K562 (cell line): Measurements from ENCODE around the gene MAP10. TPM values are rescaled to one million over a fixed set of nuclear protein-coding genes. Genes with fewer than 3 reads are reported as not detected.

Source experiments
- ATAC-seq: fragments of 200-7000 bp; cut with Tn5 transposase; 3 replicates; pipeline ENCODE4 v1.9.1; 2020; ENCODE audit warnings: moderate library complexity
- BruUV-seq: library from RNA; stranded (reverse); fragments of 400-500 nt; replicated peaks from 2 replicates; lab custom pipeline; 2021; lab: Mats Ljungman, UMichigan
- CTCF ChIA-PET: fragments of 300-600 bp; formaldehyde crosslinking; extraction: SDS; loops from one replicate; lab custom pipeline; 2021; ENCODE audit warnings: low intra/inter-chr PET ratio; lab: Yijun Ruan, JAX
- POLR2A ChIA-PET: fragments of 300-600, 350-650 bp; sonication (Branson Sonifier 250); formaldehyde crosslinking; extraction: SDS; loops from one replicate; lab custom pipeline; 2021; ENCODE audit warnings: antibody characterized with exemption, inconsistent platforms; lab: Yijun Ruan, JAX
- DNase-seq, 4 experiments: peaks; one replicate each; pipeline versions ENCODE4 v3.0.0 to v3.0.0-alpha.2; 2011 to 2018; ENCODE audit warnings: low spot score in 3 of 4, mixed read lengths in 3 of 4; ENCODE audit errors: extremely low read depth in 1 of 4
- FAIRE-seq: peaks from 2 replicates; lab custom pipeline; 2011; peaks lifted over from hg19 to GRCh38; lab: Jason Lieb, UNC
- H2AFZ ChIP-seq: 2 replicates; pipeline ENCODE4 v1.6.0; 2011; ENCODE audit warnings: low read depth, low read length, control low read depth, inconsistent platforms
- H3K27ac ChIP-seq: fragments of 200-600 bp; 3 replicates; pipeline ENCODE4 v1.8.0; 2011; ENCODE audit warnings: low read depth, mild to moderate bottlenecking, control low read depth, inconsistent platforms, low read length, moderate library complexity, mixed read lengths; ENCODE audit errors: extremely low read depth
- H3K27me3 ChIP-seq, 2 experiments: fragments of 300-600 bp in 1 of 2; 2 replicates in 1 of 2; 3 replicates in 1 of 2; pipeline versions ENCODE4 v1.6.0 to v1.8.0; 2011; ENCODE audit warnings: inconsistent platforms in 2 of 2, low read length in 2 of 2, mild to moderate bottlenecking in 1 of 2, mixed read lengths in 1 of 2, moderate library complexity in 1 of 2; ENCODE audit not compliant: control insufficient read depth in 2 of 2, insufficient read depth in 2 of 2
- H3K36me3 ChIP-seq: fragments of 300-600 bp; 3 replicates; pipeline ENCODE4 v1.8.0; 2011; ENCODE audit warnings: mild to moderate bottlenecking, low read length, inconsistent platforms; ENCODE audit not compliant: control insufficient read depth, insufficient read depth
- H3K4me1 ChIP-seq, 2 experiments: fragments of 200-600 bp in 1 of 2; replicated peaks in 1 of 2; 2 replicates in 1 of 2; 3 replicates in 1 of 2; pipeline versions ENCODE4 v1.5.1 to v1.8.0; 2011; ENCODE audit warnings: inconsistent platforms in 2 of 2, low read length in 2 of 2, mild to moderate bottlenecking in 1 of 2, mixed read lengths in 1 of 2, moderate library complexity in 1 of 2; ENCODE audit not compliant: control insufficient read depth in 2 of 2, insufficient read depth in 2 of 2
- H3K4me2 ChIP-seq: 2 replicates; pipeline ENCODE4 v1.6.1; 2011; ENCODE audit warnings: low read length, control low read depth, inconsistent platforms, mixed read lengths; ENCODE audit not compliant: insufficient read depth
- H3K4me3 ChIP-seq: fragments of 200-600 bp; sonication (generic), shearing (Covaris generic); 2 replicates; pipeline ENCODE4 v1.5.1; 2016; ENCODE audit warnings: control low read depth, inconsistent platforms
- H3K79me2 ChIP-seq: fragments of 200-600 bp; 3 replicates; pipeline ENCODE4 v1.8.0; 2011; ENCODE audit warnings: low read length, inconsistent platforms; ENCODE audit not compliant: control insufficient read depth, insufficient read depth
- H3K9ac ChIP-seq, 2 experiments: 2 replicates each; pipeline versions ENCODE4 v1.6.0 to v1.6.1; 2011; ENCODE audit warnings: low read depth in 2 of 2, low read length in 2 of 2, control low read depth in 1 of 2, inconsistent platforms in 1 of 2, mild to moderate bottlenecking in 1 of 2, mixed read lengths in 1 of 2; ENCODE audit not compliant: insufficient read depth in 1 of 2
- H3K9me1 ChIP-seq: one replicate; pipeline ENCODE4 v1.6.0; 2011; ENCODE audit warnings: inconsistent platforms, mild to moderate bottlenecking, low read length, moderate library complexity; ENCODE audit not compliant: control insufficient read depth, insufficient read depth
- H3K9me3 ChIP-seq: replicated peaks from 2 replicates; pipeline ENCODE4 v1.5.1; 2011; ENCODE audit warnings: low read depth, low read length, inconsistent platforms; ENCODE audit not compliant: control insufficient read depth, insufficient read depth
- H4K20me1 ChIP-seq: replicated peaks from 2 replicates; pipeline ENCODE4 v1.6.1; 2011; ENCODE audit warnings: low read length, inconsistent platforms, mixed read lengths; ENCODE audit not compliant: control insufficient read depth, insufficient read depth
- ARHGAP35 ChIP-seq: fragments of 450-650 bp; IDR thresholded peaks from 2 replicates; pipeline ENCODE4 v1.6.1; 2018; ENCODE audit not compliant: partially characterized antibody
- CTCF ChIP-seq, 3 experiments: IDR thresholded peaks in 2 of 3; conservative IDR thresholded peaks in 1 of 3; 2 replicates each; pipeline ENCODE4 v1.5.1; 2011 to 2012; ENCODE audit warnings: low read length in 3 of 3, mild to moderate bottlenecking in 3 of 3, control low read depth in 2 of 3, improper control_type of control experiment in 1 of 3, inconsistent platforms in 1 of 3, low read depth in 1 of 3, mixed read lengths in 1 of 3, moderate library complexity in 1 of 3; ENCODE audit not compliant: insufficient read depth in 2 of 3
- E2F6 ChIP-seq, 2 experiments: IDR thresholded peaks; 2 replicates each; pipeline ENCODE4 v1.6.1; 2011; ENCODE audit warnings: borderline replicate concordance in 1 of 2, control low read depth in 1 of 2, low read depth in 1 of 2, low read length in 1 of 2, mild to moderate bottlenecking in 1 of 2, mixed read lengths in 1 of 2, moderate library complexity in 1 of 2; ENCODE audit not compliant: insufficient read depth in 1 of 2, insufficient read length in 1 of 2, poor library complexity in 1 of 2, severe bottlenecking in 1 of 2; ENCODE audit errors: extremely low read depth in 1 of 2
- ELF2 ChIP-seq: fragments of 250-450 bp; sonication (Bioruptor Pico); IDR thresholded peaks from 2 replicates; pipeline ENCODE4 v1.5.0; 2021; ENCODE audit warnings: mild to moderate bottlenecking
- FOXJ2 ChIP-seq: fragments of 200-800 bp; sonication (Bioruptor generic); IDR thresholded peaks from 2 replicates; pipeline ENCODE4 v1.6.1; 2016; ENCODE audit warnings: missing genetic modification characterization, missing compliant biosample characterization
- HOMEZ ChIP-seq: fragments of 250-450 bp; sonication (Bioruptor Pico); IDR thresholded peaks from 2 replicates; pipeline ENCODE4 v1.4.0; 2020; ENCODE audit warnings: mild to moderate bottlenecking, moderate library complexity
- KLF10 ChIP-seq: fragments of 250-450 bp; sonication (Bioruptor Pico); IDR thresholded peaks from 2 replicates; pipeline ENCODE4 v1.6.1; 2021; ENCODE audit warnings: matching md5 sums
- NFIX ChIP-seq: fragments of 250-450 bp; sonication (Bioruptor Pico); IDR thresholded peaks from 2 replicates; pipeline ENCODE4 v1.4.0; 2020; ENCODE audit warnings: low read depth, mild to moderate bottlenecking, moderate library complexity
- NONO ChIP-seq, 2 experiments: fragments of 200-400 bp in 1 of 2; fragments of 450-650 bp in 1 of 2; formaldehyde crosslinking in 1 of 2; IDR thresholded peaks; 2 replicates each; pipeline ENCODE4 v1.6.1; 2017; ENCODE audit warnings: low read depth in 2 of 2, mild to moderate bottlenecking in 2 of 2, moderate library complexity in 2 of 2, low read length in 1 of 2
- ZBTB2 ChIP-seq: fragments of 450-650 bp; IDR thresholded peaks from 2 replicates; pipeline ENCODE4 v1.6.1; 2016; ENCODE audit warnings: antibody characterized with exemption
- ZNF24 ChIP-seq: fragments of 450-650 bp; IDR thresholded peaks from 2 replicates; pipeline ENCODE4 v1.6.1; 2016
- ZNF3 ChIP-seq: fragments of 250-450 bp; sonication (Bioruptor Pico); IDR thresholded peaks from 2 replicates; pipeline ENCODE4 v1.5.0; 2021; ENCODE audit warnings: mild to moderate bottlenecking, moderate library complexity
- ZNF408 ChIP-seq: fragments of 250-450 bp; sonication (Bioruptor Pico); IDR thresholded peaks from 2 replicates; pipeline ENCODE4 v1.4.0; 2020; ENCODE audit warnings: low read depth, mild to moderate bottlenecking, moderate library complexity
- ZNF436 ChIP-seq: fragments of 250-450, 450-650 bp; sonication (Bioruptor Pico); formaldehyde crosslinking; IDR thresholded peaks from 2 replicates; pipeline ENCODE4 v1.7.0; 2020; ENCODE audit warnings: mild to moderate bottlenecking
- ZNF584 ChIP-seq: fragments of 200-800 bp; sonication (Bioruptor generic); IDR thresholded peaks from 2 replicates; pipeline ENCODE4 v1.6.1; 2016; ENCODE audit warnings: low read depth, mild to moderate bottlenecking, missing genetic modification characterization, missing compliant biosample characterization
- ZNF780A ChIP-seq: fragments of 250-450 bp; sonication (Bioruptor Pico); IDR thresholded peaks from 2 replicates; pipeline ENCODE4 v1.5.0; 2021; ENCODE audit warnings: mild to moderate bottlenecking
- in situ Hi-C: fragments of 300-500 bp; cut with MboI; formaldehyde crosslinking; loops from 4 replicates; pipeline ENCODE4 v1.15.0; 2018; ENCODE audit warnings: inconsistent platforms, mixed read lengths
- intact Hi-C: fragments of 100-400 bp; cut with micrococcal nuclease; formaldehyde crosslinking; loops from 2 replicates; pipeline ENCODE4 v1.14.2; 2022
- polyA plus RNA-seq, 8 experiments: library from polyadenylated mRNA; depleted of rRNA in 4 of 8; stranded (reverse) in 5 of 8; unstranded in 3 of 8; fragments of >200 nt; fragmentation: Nextera tagmentation in 2 of 8; fragmentation: Illumina TruSeq in 1 of 8; extraction: Ambion mirVana in 2 of 8; extraction: Trizol in 1 of 8; gene quantifications; 2 replicates each; pipeline versions ENCODE4 v1.2.1 to v1.2.3, GENCODE V29; 2011 to 2014; ENCODE audit warnings: inconsistent platforms in 1 of 8, missing spikeins in 1 of 8
- total RNA-seq, 7 experiments: library from RNA; depleted of rRNA in 6 of 7; stranded (reverse); fragments of >200 nt in 6 of 7; fragmentation: Illumina TruSeq in 2 of 7; extraction: Trizol in 2 of 7; gene quantifications; 2 replicates each; pipeline versions ENCODE4 v1.2.1 to v1.2.3, GENCODE V29; 2011 to 2021; ENCODE audit warnings: low replicate concordance in 1 of 7

MAP10 gene
- total and polyA plus RNA-seq, 9 of the 15 experiments (the other 6 are each of a cell fraction or from before 2014, with no cell fraction given), result 0.11 to 0.98 (median 0.69) TPM

GRCh38 chr1:232789651-232790050 is 15.6 kb upstream of the MAP10 start:
- TF ChIP-seq ZNF780A (CRISPR knock-in tag), result no peak
- TF ChIP-seq ZBTB2, result no peak
- TF ChIP-seq HOMEZ, result no peak
- TF ChIP-seq ZNF584 (CRISPR knock-in tag), result no peak
- no peak for TF ChIP-seq E2F6 (IDR thresholded peaks at IDR 0.05; ENCODE audit: borderline replicate concordance in 1 of 2, extremely low read depth in 1 of 2, insufficient read depth in 1 of 2, insufficient read length in 1 of 2, low read depth in 1 of 2, low read length in 1 of 2, poor library complexity in 1 of 2, severe bottlenecking in 1 of 2)
- no peak for TF ChIP-seq KLF10 (CRISPR knock-in tag)
- no peak for TF ChIP-seq CTCF (IDR thresholded peaks at IDR 0.05 in 2 of 3, conservative IDR thresholded peaks at IDR 0.05 in 1 of 3; ENCODE audit: insufficient read depth in 2 of 3, low read depth in 1 of 3, low read length in 3 of 3)
- no peak for TF ChIP-seq ELF2
- TF ChIP-seq ZNF3 (CRISPR knock-in tag), result no peak
- no peak for TF ChIP-seq ZNF436 (CRISPR knock-in tag)
- no peak for TF ChIP-seq ZNF24
- TF ChIP-seq NFIX (CRISPR knock-in tag), result no peak
- no peak for TF ChIP-seq ZNF408
- no peak for TF ChIP-seq ARHGAP35
- TF ChIP-seq NONO (IDR thresholded peaks at IDR 0.05; ENCODE audit: low read depth in 2 of 2, low read length in 1 of 2), result no peak
- TF ChIP-seq FOXJ2 (tag), result no peak
- ChIA-PET POLR2A (no interaction called here), CTCF (no interaction called here)
- Histone ChIP-seq H3K9ac (no peak overlapping the region), H3K27me3 (peaks cover 0 to 6% of the 10 kb centered on the region in 2 experiments; a peak in 1 of 5 replicates), H3K4me3 (no peak overlapping the region), H3K79me2 (no peaks in the 10 kb centered on the region), H3K4me2 (no peak overlapping the region), H3K36me3 (no peaks in the 10 kb centered on the region), H3K27ac (no peak overlapping the region), H3K4me1 (no peaks in the 10 kb centered on the region), H3K9me1 (peaks cover 3% of the 10 kb centered on the region), H4K20me1 (no peaks in the 10 kb centered on the region), H3K9me3 (no peaks in the 10 kb centered on the region), H2AFZ (no peak overlapping the region)
- in situ Hi-C loops (no loop called here), intact Hi-C loops (no loop called here)
- ATAC-seq, result no peak
- DNase-seq, result no peak
- FAIRE-seq, result no peak
- BruUV-seq, result no TSS peak
